HK-2 (cell line): ENCODE data around the gene APOBEC3B.
"Not testable (repeated sequence)": the region's sequence is repeated elsewhere in the genome, so short reads cannot be mapped to it uniquely, and the experiment has no call there.

Experiments used
- DNase-seq: peaks from one replicate; pipeline ENCODE4 v3.0.0-alpha.2; 2018; ENCODE audit not compliant: unreplicated experiment

APOBEC3B gene

DNA sequence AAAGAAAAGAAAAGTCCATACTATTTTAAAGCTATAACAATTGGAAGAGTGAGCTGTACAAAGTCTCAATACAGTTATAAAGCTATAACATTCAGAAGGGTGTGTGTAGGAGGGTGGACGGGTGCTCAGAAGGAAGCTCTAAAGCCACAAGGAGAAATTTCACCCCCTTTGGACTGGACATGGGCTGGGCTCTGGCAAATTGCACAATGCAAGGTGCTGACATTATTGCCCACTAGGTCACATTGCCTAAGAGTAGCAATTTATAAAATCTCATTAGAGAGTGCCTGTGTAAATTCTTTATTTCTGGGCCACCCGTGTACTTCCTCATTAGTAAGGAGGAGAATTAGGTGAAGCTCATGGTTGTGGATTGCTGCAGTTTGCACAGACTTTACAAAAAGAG, 30.4 kb upstream of the APOBEC3B start:
- DNase-seq, result no peak

DNA sequence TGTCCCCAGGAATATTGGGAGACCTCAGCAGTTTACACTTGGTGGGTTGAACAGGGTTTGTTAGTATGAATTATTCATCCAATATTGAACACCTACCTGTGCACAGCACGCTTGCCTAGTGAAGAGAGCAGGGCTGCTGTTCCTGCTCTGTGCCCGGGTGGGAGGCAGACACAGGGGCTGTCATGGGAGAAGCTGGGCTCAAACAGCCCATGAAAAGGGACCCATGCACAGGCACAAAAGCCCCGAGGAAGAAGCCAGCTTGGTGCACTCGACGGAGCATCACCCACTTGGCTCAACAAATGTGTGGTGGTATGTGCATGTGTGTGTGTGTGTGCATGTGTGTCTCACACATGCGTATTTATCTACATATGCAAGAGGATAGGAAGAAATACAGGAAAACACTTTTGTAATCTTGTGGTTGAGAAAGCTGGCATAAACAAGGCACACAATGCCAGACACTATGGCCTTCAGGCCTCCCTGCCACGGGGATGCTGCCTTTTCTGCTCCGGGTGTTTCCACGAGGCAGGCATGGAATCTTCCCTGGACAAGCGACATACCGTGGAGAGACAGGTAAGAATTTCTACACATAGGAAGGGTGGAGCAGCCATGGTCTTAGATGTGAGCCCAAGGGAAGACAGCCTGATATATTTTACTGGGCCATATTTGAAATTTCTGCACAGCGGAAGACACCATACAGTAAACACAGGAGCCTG, 29.7 kb upstream of the APOBEC3B start:
- DNase-seq, result no peak

DNA sequence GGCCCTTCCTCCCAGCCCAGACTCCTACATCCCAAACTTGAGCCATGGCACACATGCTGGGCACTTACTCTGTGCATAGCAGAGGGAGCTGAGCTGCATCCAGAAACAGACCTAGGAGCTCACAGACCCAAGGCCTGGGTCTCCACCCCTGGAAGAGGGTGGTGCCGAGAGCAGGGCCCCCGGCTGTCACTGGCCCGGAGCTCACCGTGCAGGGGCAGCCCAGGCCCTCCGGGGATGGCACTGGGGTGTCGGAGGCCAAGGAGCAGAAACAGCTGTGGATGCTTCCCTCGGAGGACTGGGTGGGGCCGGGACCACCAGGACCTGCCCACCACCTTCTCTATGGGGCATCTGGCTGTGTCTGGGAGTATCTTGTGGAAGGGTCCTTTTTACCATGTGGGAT, 29.1 kb upstream of the APOBEC3B start:
- no peak for DNase-seq

DNA sequence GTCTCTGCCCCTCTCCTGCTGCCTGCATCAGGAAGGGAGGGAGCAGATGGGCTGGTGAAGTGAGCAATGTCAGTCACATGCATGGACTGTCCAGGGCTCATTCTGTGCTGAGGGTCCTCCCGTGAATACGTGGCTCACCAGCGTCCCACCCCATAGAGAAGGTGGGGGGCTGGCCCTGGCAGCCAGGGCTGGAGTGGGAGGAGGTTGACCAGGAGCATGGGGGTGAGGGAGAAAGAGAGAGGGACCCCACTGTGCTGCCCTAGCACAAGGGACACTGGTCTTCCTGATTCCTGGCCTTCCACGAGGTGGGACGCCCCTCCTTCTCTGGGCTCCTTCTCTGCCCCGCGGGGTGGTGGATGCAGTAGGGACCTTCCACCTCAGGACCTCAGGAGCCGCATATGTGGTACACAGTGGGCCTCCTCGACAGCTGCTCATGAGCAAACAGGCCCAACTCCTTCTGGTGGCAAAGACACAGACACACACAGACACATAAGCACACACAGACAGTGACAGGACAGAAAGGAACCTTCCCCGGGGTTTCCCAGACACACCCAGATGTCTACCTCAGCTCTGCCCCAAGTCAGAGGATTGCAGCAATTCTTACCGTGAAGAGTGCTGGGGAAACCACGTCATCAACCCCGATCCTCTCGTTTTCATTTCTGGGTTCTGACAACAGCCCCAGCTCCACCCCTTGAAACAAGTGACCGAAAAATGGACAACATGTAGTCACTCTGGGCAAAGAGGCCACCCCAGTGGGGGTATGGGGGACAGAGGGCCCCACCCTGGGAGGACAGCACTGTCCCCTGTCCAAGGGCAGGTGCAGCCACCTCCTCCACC, 28.4 kb upstream of the APOBEC3B start:
- DNase-seq, result no peak

DNA sequence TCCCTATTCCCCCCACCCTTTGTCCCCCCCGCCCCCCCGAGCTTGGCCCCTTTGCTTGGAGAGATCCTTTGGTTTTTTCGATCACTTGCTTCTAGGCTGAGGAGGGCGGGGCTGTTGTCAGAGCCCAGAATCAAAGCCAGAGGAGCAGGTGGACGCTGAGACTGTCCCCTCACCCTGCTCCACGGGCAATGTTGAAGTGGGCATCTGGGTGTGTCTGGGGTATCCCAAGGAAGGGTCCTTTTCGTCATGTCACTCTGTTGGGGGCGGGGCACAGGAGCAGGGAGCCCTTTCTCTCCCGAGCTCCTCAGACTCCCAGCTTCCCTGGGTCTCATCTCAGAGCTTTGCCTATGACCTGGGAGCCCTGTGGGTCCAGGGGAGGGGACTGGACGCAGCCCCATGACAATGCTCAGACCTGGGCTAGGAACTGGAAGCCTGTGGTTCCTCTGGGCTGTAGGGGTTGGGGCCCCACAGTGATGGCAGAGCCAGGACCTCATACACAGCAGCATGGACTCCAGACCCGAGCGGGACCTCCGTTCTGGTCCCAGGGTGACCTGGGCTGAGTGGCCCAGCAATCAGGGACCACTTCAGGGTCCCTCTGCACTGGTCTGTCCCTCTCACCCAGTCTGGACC, 27.6 kb upstream of the APOBEC3B start:
- DNase-seq, result no peak

DNA sequence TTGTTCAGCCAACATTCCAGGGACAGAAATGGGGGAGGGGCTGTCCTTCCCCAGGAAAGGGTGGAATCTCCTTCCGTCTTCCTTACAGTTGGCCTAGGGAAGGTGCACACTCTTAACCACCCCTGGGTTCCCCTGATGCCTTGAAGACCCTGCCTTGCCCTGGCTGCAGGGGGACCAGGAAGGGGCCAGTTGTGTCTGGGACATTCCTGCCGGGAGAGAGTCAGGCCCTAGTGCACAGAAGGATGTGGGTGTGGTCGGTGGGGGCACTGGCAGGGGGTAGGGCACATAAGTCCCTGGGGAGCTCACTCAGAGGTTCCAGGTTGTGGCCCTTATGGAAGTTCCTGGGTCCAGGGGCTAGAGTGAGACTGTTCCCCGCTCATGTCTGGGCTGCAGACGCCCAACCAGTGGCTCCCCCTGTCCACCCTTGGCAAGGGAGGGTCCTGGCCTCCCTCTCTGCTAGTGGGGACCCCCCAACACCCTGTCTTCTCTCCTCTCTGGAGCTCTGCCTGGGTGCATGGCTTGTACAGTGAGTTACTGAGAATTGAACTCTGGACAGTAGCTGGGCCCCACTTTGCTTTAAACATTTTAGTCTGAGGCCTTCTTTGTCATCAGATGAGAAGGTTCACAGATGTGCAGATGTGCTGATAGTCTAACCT, 26.8 kb upstream of the APOBEC3B start:
- no peak for DNase-seq

DNA sequence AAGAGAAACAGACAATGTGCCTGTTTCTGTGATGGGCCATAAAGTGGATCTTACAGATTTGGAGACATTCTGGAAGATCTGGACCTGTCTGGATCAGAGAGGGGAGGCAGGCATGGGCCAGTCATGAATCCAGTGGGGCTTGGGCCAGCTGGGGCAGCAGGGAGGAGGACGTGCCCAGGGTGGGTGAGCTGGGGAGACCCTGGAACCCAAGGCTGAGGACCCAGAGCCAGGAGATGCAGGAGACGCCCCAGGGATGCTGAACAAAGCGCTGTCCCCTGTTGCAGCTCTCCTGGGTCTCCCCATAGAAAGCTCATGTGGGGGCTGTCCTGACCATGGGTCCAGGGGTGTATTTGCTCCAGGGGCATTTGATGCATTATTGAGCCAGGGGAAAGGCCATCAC, 26.2 kb upstream of the APOBEC3B start:
- no peak for DNase-seq

DNA sequence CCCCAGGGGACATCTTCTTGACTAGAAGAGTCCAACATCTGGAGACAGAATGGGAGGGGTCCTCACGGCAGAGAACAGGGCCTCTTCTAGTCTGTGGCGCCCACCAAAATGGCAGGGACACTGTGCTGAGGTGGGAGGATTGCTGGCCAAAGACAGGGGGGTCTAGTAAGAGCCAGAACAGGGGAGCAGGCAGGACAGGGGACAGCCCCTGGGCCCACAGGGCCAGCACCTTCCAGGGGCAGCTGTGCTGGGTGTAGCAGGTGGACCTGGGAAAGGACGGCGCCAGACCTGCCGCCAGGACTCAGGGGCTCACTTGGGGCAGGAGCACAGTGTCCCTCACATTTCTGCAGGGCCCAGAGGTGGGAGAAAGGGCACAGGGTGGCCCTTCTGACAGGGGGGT, 25.6 kb upstream of the APOBEC3B start:
- DNase-seq, result no peak

DNA sequence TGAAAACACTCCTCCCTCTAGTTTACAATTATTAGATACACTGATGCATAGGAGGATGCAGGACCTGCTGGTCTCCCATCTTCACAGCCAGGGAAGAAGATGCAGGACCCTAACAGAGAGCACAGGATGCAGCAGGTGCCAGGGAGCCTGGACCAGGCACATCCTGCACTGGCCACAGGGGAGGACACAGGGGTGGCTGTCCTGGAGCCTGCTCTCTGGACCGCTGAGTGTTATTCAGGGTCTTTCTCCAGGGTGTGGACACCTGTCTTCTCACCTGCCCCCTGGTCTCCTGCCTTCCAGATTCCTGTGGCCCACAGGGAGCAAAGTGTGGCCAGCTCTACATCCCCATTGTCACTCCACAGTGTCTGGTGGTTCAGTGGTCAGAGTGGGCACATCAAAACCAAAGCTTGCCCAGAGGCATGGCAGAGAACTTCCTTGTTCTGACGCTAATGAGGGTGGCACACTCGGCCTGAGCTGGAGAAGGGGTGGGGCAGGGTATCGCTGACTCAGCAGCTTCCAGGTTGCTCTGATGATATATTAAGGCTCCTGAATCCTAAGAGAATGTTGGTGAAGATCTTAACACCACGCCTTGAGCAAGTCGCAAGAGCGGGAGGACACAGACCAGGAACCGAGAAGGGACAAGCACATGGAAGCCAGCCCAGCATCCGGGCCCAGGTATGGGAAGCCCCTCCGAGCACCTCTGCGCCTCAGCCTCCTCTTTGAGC, 24.9 kb upstream of the APOBEC3B start, which contains the start of gene APOBEC3A:
Gene APOBEC3A, plus strand, starts transcription at position 564 of the 725 bp plus-strand sequence. Its CDS starts 83 bp downstream, at position 647.
- DNase-seq, result no peak

DNA sequence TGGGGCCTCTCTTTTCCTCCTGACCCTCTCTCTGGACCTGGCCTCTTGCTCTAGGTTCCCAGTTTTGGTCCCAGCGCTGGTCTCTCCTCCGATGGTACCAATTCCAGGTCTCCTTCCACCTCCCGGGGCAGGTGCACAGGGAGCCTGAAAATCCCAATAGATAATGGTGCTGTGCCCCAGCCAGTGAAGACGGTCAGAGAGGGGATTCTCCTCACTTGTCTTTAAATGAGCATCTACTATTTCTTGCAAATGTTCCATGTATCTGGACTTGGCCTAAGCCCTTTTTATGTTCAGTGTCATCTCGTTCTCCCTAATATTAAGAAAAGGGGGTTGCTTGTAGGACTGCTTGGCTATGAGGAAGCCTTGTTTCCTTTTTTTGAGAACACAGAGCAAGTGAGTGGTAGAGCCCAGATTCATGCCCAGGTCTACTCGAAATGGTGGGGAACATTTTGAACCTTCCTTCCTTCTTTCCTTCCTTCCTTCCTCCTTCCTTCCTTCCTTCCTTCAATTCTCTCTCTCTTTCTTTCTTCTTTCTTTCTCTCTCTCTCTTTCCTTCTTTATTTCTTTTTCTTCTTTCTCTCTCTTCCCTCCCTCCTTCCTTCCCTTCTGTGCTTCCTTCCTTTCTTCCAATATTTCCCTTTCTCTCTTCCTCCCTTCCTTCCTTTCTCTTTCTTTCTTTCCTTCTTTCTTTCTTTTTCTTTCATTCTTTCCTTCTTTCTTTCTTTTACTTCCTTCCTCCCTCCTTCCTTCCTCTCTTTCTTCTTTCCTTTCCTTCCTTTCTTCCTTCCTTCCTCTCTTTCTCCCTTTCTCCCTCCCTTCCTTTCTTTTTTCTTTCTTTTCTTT, 24.1 kb upstream of the APOBEC3B start:
- no peak for DNase-seq

DNA sequence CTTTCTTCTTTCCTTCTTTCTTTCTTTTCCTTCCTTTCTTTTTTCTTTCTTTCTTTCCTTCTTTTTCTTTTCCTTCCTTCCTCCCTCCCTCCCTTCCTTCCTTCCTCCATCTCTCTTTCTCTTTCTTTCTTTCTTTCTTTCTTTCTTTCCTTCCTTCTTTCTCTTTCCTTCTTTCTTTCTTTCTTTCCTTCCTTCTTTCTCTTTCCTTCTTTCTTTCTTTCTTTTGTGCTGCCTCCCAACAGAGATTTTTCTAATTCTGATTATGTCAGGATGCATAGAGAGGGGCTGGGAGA, 23.6 kb upstream of the APOBEC3B start:
- not testable (repeated sequence) for DNase-seq

DNA sequence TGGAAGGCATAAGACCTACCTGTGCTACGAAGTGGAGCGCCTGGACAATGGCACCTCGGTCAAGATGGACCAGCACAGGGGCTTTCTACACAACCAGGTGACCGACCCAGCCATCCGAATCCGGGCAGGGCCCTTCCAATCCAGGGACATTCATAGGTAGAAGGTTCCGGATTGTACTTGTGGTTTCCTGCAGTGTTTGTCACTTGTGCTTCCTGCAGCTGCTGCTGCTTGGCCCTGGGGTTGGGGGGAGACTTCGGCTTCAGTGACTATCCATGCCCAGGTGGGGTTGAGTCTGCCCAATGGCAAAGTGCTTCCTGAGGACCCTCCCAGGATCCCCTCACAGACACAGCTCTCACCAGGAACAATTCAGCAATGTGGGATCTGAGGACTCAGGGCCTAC, 22.6 kb upstream of the APOBEC3B start:
- no peak for DNase-seq

DNA sequence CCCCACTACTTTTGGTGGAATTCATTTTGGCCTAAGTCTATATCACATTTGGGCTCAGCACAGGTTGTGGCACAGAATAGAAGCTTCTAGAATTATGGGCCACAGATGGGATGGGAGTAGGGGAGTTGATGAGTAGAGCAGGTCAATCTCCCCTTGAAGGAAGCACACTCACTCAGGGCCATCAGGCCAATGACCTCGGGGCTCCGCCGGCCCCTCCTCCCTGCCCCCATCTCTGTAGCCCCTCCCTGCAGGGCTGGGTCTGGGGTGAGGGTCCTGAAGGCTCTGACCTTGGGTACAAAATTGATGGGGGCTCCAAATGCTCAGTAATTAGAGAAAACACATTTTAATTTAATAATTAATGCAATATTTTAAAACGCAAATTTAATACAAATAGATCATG, 21.5 kb upstream of the APOBEC3B start:
- not testable (repeated sequence) for DNase-seq

DNA sequence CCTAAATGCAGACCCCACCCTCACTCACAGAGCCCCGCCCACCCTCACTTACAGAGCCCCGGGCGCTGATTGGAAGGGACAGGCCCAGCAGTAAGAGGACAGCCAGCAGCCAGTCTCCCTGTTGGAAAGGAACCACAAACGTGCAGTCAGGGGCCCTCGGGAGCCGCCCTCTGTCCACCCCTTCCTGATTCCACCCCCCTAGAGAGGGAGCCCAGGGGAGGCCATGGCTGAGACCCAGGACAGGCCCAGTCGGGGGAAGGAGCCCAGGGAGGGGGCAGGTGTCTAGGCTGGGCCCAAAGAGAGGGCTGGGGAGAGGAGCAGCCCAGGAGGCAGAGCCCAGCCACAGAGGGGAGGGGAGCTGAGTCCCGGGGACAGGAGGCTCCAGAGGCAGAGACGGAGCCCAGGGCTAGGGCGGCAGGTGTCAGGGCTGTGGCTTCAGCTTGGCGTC, 18.8 kb upstream of the APOBEC3B start:
- DNase-seq, result not testable (repeated sequence)

DNA sequence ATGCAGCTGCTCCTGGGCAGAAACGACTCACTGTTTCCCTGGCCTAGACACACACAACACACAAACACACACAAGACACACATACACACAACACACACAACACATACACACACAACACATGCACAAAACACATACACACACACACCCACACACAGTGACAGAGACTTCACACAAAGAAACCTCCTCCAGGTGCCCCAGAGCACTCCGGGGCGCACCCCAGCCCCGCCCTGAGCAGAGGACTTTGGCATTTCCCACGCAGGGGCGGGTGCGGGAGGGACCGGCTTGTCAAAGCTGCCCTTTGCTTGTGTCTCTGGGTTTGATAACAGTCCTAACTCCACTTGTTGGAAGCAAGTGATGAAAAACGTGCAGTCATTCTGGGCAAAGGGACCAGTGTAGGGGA, 18.3 kb upstream of the APOBEC3B start:
- DNase-seq, result no peak

DNA sequence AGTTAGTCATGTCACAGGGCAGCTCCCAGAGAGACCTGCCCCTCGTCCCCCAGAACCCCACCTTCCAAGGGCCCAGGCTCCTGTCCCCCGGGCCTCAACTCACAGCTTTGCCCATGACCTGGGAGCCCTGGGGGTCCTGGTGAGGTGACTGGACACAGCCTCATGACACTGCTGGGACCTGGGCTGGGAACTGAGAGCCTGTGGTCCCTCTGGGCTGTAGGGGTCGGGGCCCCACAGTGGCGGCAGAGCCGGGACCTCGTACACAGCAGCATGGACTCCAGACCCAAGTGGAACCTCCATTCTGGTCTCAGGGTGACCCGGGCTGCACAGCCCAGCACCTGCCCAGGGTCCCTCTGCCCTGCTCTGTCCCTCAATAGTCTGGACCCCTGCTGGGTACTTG, 17.8 kb upstream of the APOBEC3B start:
- DNase-seq, result no peak

DNA sequence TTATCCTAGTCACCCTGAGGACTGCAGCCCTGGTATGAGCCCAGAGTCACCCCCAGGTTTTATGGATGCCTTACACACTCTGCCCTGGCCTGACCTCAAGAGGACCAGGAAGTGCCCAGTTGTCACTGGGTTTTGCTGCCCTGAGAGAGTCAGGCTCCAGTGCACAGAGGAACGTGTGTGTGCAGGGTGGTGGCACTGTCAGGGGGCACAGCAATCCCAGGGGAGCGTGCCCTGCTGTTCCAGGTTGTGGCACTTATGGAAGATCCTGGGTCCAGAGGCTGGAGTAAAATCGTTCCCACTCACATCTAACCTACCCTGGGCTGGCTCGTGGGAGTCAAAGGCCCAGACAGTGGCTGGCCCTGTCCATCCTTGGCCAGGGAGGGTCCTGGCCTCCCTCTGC, 17.2 kb upstream of the APOBEC3B start:
- no peak for DNase-seq

DNA sequence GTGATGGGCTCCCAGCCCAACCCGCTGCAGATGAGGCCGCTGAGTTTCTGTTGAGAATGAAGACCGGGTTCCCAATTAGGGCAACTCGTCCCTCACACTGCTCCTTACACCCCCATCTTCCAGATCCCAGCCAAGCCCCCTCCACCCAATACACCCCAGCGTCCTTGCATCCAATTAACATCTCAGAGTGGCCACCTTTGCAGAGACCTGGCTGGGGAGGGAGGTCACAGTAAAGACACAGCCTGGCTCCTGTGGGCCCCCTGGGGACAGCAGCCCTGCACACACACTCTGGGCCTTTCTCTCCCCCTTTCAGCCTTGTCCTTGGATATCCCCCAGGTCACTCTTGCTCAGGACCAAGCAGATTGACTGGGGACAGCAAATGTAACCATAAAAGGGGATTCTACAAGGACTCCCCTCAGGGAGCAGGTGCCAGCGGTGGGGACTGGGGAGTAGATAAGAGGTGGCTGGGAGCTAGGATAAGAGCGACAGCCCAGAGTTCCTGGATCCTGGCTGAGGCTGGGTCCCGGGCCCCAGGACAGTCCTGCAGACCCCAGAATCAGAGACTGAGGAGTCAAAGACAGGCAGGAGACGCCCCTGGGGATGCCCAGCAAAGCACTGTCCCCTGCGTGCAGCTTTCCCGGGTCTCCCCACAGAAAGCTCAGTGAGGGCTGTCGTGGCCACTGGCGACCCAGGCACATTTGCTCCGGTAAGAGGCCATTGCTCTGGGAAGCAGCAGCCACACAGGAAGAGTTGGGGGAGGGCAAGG, 16.4 kb upstream of the APOBEC3B start:
- no peak for DNase-seq

DNA sequence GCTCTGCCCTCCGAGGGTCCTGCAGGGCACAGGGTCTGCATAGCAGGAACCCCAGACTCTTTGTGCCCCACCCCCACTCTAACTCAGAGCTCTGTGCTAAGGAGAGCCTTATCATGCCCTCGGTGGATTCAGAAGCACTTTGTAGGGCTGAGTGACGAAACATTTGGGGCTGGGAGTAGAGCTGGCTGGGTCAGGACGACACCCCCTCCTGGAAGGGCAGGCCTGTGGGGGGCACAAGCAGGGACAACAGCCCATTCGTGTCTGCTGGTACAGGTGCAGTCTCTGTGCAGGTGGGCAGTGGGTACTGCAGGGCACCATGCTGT, 15.8 kb upstream of the APOBEC3B start:
- no peak for DNase-seq

DNA sequence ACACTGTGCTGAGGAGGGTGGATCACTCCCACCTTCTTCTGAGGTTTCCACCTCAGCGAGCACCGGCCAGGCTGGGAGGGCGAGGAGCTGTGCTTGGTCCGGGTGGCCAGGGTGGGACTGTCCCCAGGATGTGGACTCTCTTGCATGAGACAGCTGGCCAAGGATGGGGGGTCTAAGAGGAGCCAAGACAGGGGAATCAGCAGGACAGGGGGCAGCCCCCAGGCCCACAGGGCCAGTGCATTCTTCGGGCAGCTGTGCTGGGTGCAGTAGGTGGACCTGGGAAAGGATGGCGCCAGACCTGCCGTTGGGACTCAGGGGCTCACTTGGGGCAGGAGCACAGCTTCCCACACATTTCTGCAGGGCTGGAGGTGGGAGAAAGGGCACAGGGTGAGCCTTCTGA, 15.2 kb upstream of the APOBEC3B start:
- no peak for DNase-seq
